HepG2 (cell line): ENCODE measurements around the gene PFKFB4. TPM values are rescaled to one million over a fixed set of nuclear protein-coding genes. Genes with fewer than 3 reads are reported as not detected.

ENCODE experiments used
- ATF7 ChIP-seq, 2 experiments: fragments of 450-650 bp in 1 of 2; sonication (generic) in 1 of 2; formaldehyde crosslinking in 1 of 2; IDR thresholded peaks; 2 replicates each; pipeline versions ENCODE4 v1.4.0 to v1.6.1; 2016 to 2020; ENCODE audit warnings: antibody characterized with exemption in 1 of 2, mild to moderate bottlenecking in 1 of 2, missing genetic modification reagents in 1 of 2
- FOXA3 ChIP-seq: IDR thresholded peaks from 2 replicates; pipeline ENCODE4 v1.6.1; 2016; ENCODE audit warnings: missing genetic modification reagents, missing compliant biosample characterization
- FOXC1 ChIP-seq: sonication (generic); formaldehyde crosslinking; IDR thresholded peaks from 2 replicates; pipeline ENCODE4 v1.8.0; 2022; ENCODE audit warnings: mild to moderate bottlenecking, missing genetic modification reagents, borderline replicate concordance
- MIXL1 ChIP-seq: IDR thresholded peaks from 2 replicates; pipeline ENCODE4 v1.6.1; 2016
- ZBTB4 ChIP-seq: sonication (generic); formaldehyde crosslinking; IDR thresholded peaks from 2 replicates; pipeline ENCODE4 v1.4.0; 2020; ENCODE audit warnings: missing genetic modification reagents, mild to moderate bottlenecking, borderline replicate concordance
- ZFX ChIP-seq: sonication (generic); formaldehyde crosslinking; IDR thresholded peaks from 2 replicates; pipeline ENCODE4 v1.4.0; 2020; ENCODE audit warnings: mild to moderate bottlenecking, low read depth, missing genetic modification reagents, moderate library complexity
- ZNF562 ChIP-seq: sonication (generic); formaldehyde crosslinking; IDR thresholded peaks from 2 replicates; pipeline ENCODE4 v1.8.0; 2022; ENCODE audit warnings: missing genetic modification reagents, borderline replicate concordance
- ZNF713 ChIP-seq: sonication (generic); formaldehyde crosslinking; IDR thresholded peaks from 2 replicates; pipeline ENCODE4 v1.4.0; 2020; ENCODE audit warnings: mild to moderate bottlenecking, missing genetic modification reagents
- ZNF83 ChIP-seq: sonication (generic); formaldehyde crosslinking; IDR thresholded peaks from 2 replicates; pipeline ENCODE4 v1.4.0; 2020; ENCODE audit warnings: missing genetic modification reagents, mild to moderate bottlenecking, borderline replicate concordance
- polyA plus RNA-seq, 8 experiments: library from polyadenylated mRNA; depleted of rRNA in 3 of 8; stranded (reverse) in 7 of 8; unstranded in 1 of 8; fragments of >200 nt; fragmentation: Illumina TruSeq in 4 of 8; extraction: Trizol in 4 of 8; gene quantifications; 2 replicates each; pipeline versions ENCODE4 v1.2.1 to v1.2.3, GENCODE V29; 2011 to 2016; ENCODE audit warnings: low read depth in 4 of 8, missing spikeins in 1 of 8, mixed read lengths in 1 of 8; ENCODE audit not compliant: insufficient read depth in 1 of 8
- total RNA-seq, 5 experiments: library from RNA; depleted of rRNA; stranded (reverse); fragments of >200 nt; fragmentation: Illumina TruSeq; extraction: Trizol; gene quantifications; 2 replicates each; pipeline ENCODE4 v1.2.3, GENCODE V29; 2016; ENCODE audit warnings: low read depth in 1 of 5
- TF ChIP-seq, protein P1 (sequence below): sonication (generic); formaldehyde crosslinking; IDR thresholded peaks from 2 replicates; pipeline ENCODE4 v1.4.0; 2020; ENCODE audit warnings: missing genetic modification reagents, borderline replicate concordance
- TF ChIP-seq, protein P2 (sequence below), 2 experiments: sonication (generic) in 1 of 2; formaldehyde crosslinking in 1 of 2; IDR thresholded peaks; 2 replicates each; pipeline versions ENCODE4 v1.6.1 to v1.9.0; 2014 to 2022; ENCODE audit warnings: antibody characterized with exemption in 1 of 2, borderline replicate concordance in 1 of 2, inconsistent platforms in 1 of 2, low read depth in 1 of 2, missing genetic modification reagents in 1 of 2
- TF ChIP-seq, protein P3 (sequence below): sonication (generic); formaldehyde crosslinking; IDR thresholded peaks from 2 replicates; pipeline ENCODE4 v1.5.1; 2020; ENCODE audit warnings: mild to moderate bottlenecking, moderate library complexity, missing genetic modification reagents

Gene PFKFB4
- total and polyA plus RNA-seq, 2 of the 13 experiments (the other 11 are each of a cell fraction or from before 2014, with no cell fraction given), result 7.1 to 103 TPM

- peak; percentile 96 for TF ChIP-seq ZFX
- no peak for TF ChIP-seq ZNF562 (CRISPR knock-in tag)
- 0 out of 2 replicates have a peak, but pooled peaks have one; percentile 61 for TF ChIP-seq FOXA3 (CRISPR knock-in tag)
- TF ChIP-seq, protein P1, sequence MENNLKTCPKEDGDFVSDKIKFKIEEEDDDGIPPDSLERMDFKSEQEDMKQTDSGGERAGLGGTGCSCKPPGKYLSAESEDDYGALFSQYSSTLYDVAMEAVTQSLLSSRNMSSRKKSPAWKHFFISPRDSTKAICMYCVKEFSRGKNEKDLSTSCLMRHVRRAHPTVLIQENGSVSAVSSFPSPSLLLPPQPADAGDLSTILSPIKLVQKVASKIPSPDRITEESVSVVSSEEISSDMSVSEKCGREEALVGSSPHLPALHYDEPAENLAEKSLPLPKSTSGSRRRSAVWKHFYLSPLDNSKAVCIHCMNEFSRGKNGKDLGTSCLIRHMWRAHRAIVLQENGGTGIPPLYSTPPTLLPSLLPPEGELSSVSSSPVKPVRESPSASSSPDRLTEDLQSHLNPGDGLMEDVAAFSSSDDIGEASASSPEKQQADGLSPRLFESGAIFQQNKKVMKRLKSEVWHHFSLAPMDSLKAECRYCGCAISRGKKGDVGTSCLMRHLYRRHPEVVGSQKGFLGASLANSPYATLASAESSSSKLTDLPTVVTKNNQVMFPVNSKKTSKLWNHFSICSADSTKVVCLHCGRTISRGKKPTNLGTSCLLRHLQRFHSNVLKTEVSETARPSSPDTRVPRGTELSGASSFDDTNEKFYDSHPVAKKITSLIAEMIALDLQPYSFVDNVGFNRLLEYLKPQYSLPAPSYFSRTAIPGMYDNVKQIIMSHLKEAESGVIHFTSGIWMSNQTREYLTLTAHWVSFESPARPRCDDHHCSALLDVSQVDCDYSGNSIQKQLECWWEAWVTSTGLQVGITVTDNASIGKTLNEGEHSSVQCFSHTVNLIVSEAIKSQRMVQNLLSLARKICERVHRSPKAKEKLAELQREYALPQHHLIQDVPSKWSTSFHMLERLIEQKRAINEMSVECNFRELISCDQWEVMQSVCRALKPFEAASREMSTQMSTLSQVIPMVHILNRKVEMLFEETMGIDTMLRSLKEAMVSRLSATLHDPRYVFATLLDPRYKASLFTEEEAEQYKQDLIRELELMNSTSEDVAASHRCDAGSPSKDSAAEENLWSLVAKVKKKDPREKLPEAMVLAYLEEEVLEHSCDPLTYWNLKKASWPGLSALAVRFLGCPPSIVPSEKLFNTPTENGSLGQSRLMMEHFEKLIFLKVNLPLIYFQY, result 0 out of 2 replicates have a peak, but pooled peaks have one; percentile 55
- TF ChIP-seq ZBTB4 (CRISPR knock-in tag), result peak; percentile 15; the same call in 1 of the 2 replicates
- peak; percentile 91 for TF ChIP-seq ATF7 (IDR thresholded peaks at IDR 0.05)
- peak; percentile 87 for TF ChIP-seq ATF7 (CRISPR knock-in tag; IDR thresholded peaks at IDR 0.05)
- no peak for TF ChIP-seq ZNF713 (CRISPR knock-in tag)
- TF ChIP-seq, protein P2, sequence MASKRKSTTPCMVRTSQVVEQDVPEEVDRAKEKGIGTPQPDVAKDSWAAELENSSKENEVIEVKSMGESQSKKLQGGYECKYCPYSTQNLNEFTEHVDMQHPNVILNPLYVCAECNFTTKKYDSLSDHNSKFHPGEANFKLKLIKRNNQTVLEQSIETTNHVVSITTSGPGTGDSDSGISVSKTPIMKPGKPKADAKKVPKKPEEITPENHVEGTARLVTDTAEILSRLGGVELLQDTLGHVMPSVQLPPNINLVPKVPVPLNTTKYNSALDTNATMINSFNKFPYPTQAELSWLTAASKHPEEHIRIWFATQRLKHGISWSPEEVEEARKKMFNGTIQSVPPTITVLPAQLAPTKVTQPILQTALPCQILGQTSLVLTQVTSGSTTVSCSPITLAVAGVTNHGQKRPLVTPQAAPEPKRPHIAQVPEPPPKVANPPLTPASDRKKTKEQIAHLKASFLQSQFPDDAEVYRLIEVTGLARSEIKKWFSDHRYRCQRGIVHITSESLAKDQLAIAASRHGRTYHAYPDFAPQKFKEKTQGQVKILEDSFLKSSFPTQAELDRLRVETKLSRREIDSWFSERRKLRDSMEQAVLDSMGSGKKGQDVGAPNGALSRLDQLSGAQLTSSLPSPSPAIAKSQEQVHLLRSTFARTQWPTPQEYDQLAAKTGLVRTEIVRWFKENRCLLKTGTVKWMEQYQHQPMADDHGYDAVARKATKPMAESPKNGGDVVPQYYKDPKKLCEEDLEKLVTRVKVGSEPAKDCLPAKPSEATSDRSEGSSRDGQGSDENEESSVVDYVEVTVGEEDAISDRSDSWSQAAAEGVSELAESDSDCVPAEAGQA (IDR thresholded peaks at IDR 0.05; ENCODE audit: low read depth), result peak; percentile 56; the same call in 1 of the 2 replicates
- TF ChIP-seq, protein P2 (CRISPR knock-in tag; IDR thresholded peaks at IDR 0.05; ENCODE audit: borderline replicate concordance), result no peak
- TF ChIP-seq ZNF83, result no peak
- no peak for TF ChIP-seq MIXL1 (CRISPR knock-in tag)
- TF ChIP-seq FOXC1 (CRISPR knock-in tag), result peak; percentile 91
- TF ChIP-seq, protein P3, sequence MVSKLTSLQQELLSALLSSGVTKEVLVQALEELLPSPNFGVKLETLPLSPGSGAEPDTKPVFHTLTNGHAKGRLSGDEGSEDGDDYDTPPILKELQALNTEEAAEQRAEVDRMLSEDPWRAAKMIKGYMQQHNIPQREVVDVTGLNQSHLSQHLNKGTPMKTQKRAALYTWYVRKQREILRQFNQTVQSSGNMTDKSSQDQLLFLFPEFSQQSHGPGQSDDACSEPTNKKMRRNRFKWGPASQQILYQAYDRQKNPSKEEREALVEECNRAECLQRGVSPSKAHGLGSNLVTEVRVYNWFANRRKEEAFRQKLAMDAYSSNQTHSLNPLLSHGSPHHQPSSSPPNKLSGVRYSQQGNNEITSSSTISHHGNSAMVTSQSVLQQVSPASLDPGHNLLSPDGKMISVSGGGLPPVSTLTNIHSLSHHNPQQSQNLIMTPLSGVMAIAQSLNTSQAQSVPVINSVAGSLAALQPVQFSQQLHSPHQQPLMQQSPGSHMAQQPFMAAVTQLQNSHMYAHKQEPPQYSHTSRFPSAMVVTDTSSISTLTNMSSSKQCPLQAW (CRISPR knock-in tag), result 0 out of 2 replicates have a peak, but pooled peaks have one; percentile 55
Measured at GRCh38 chr3:48472923-48473616, 83.5 kb downstream of the PFKFB4 start (continued).
